H9 (cell line): Measurements from ENCODE around the gene ENTREP3. TPM values are rescaled to one million over a fixed set of nuclear protein-coding genes. Genes with fewer than 3 reads are reported as not detected.

Source experiments
- DNase-seq: peaks from one replicate; pipeline ENCODE4 v3.0.0-alpha.2; 2017
- H2AFZ ChIP-seq: one replicate; pipeline ENCODE4 v1.6.1; 2013; ENCODE audit warnings: mild to moderate bottlenecking, low read length, control low read depth, moderate library complexity
- H2AK5ac ChIP-seq: 2 replicates; pipeline ENCODE4 v1.6.1; 2013; ENCODE audit warnings: low read length, control low read depth, mixed read lengths; ENCODE audit not compliant: insufficient read length
- H2BK120ac ChIP-seq: one replicate; pipeline ENCODE4 v1.6.1; 2013; ENCODE audit warnings: low read depth, mild to moderate bottlenecking, low read length, control low read depth, inconsistent platforms; ENCODE audit not compliant: poor library complexity, severe bottlenecking
- H2BK12ac ChIP-seq: 2 replicates; pipeline ENCODE4 v1.6.1; 2013; ENCODE audit warnings: low read length, control low read depth, mixed read lengths, low read depth; ENCODE audit not compliant: insufficient read length
- H2BK15ac ChIP-seq: 2 replicates; pipeline ENCODE4 v1.6.1; 2013; ENCODE audit warnings: low read depth, low read length, control low read depth
- H2BK20ac ChIP-seq: one replicate; pipeline ENCODE4 v1.6.1; 2013; ENCODE audit warnings: low read depth, mild to moderate bottlenecking, low read length, control low read depth, inconsistent platforms; ENCODE audit not compliant: poor library complexity, severe bottlenecking
- H2BK5ac ChIP-seq: 2 replicates; pipeline ENCODE4 v1.6.1; 2013; ENCODE audit warnings: low read length, control low read depth, mixed read lengths; ENCODE audit not compliant: insufficient read length
- H3K14ac ChIP-seq: 2 replicates; pipeline ENCODE4 v1.6.1; 2013; ENCODE audit warnings: low read length, control low read depth; ENCODE audit not compliant: insufficient read depth
- H3K18ac ChIP-seq: 2 replicates; pipeline ENCODE4 v1.6.1; 2013; ENCODE audit warnings: low read depth, mild to moderate bottlenecking, mixed read lengths, low read length, control low read depth; ENCODE audit not compliant: insufficient read length
- H3K23ac ChIP-seq: 2 replicates; pipeline ENCODE4 v1.6.1; 2013; ENCODE audit warnings: low read length, control low read depth, mixed read lengths, low read depth; ENCODE audit not compliant: insufficient read length
- H3K23me2 ChIP-seq: 2 replicates; pipeline ENCODE4 v1.6.1; 2013; ENCODE audit warnings: low read depth, mild to moderate bottlenecking, mixed read lengths, low read length, control low read depth; ENCODE audit not compliant: insufficient read length, poor library complexity, severe bottlenecking
- H3K27ac ChIP-seq: 2 replicates; pipeline ENCODE4 v1.5.1; 2013; ENCODE audit warnings: low read length, control low read depth, mixed read lengths, low read depth; ENCODE audit not compliant: insufficient read length
- H3K27me3 ChIP-seq: 2 replicates; pipeline ENCODE4 v1.6.1; 2013; ENCODE audit warnings: low read length, control low read depth, inconsistent platforms; ENCODE audit not compliant: insufficient read depth
- H3K4ac ChIP-seq: 2 replicates; pipeline ENCODE4 v1.6.1; 2013; ENCODE audit warnings: low read depth, mild to moderate bottlenecking, control low read depth, inconsistent platforms, low read length, moderate library complexity
- H3K4me1 ChIP-seq: 2 replicates; pipeline ENCODE4 v1.6.1; 2013; ENCODE audit warnings: low read length, control low read depth, inconsistent platforms; ENCODE audit not compliant: insufficient read depth
- H3K4me2 ChIP-seq: 2 replicates; pipeline ENCODE4 v1.6.1; 2013; ENCODE audit warnings: low read length, control low read depth, mixed read lengths; ENCODE audit not compliant: insufficient read length, insufficient read depth
- H3K56ac ChIP-seq: 2 replicates; pipeline ENCODE4 v1.6.1; 2013; ENCODE audit warnings: low read depth, mild to moderate bottlenecking, mixed read lengths, low read length, control low read depth; ENCODE audit not compliant: insufficient read length
- H3K79me1 ChIP-seq: 2 replicates; pipeline ENCODE4 v1.6.1; 2013; ENCODE audit warnings: low read depth, mild to moderate bottlenecking, moderate library complexity, low read length, control low read depth, inconsistent platforms; ENCODE audit not compliant: insufficient read depth, poor library complexity, severe bottlenecking
- H3K79me2 ChIP-seq: 2 replicates; pipeline ENCODE4 v1.6.1; 2013; ENCODE audit warnings: low read length, control low read depth, inconsistent platforms; ENCODE audit not compliant: insufficient read depth
- H3K9ac ChIP-seq: 2 replicates; pipeline ENCODE4 v1.6.1; 2013; ENCODE audit warnings: low read length, control low read depth, mixed read lengths; ENCODE audit not compliant: insufficient read length; ENCODE audit errors: extremely low read depth
- H3K9me3 ChIP-seq: one replicate; pipeline ENCODE4 v1.6.1; 2013; ENCODE audit warnings: low read depth, low read length, inconsistent platforms; ENCODE audit not compliant: control insufficient read depth
- H3T11ph ChIP-seq: one replicate; pipeline ENCODE4 v1.6.1; 2013; ENCODE audit warnings: mild to moderate bottlenecking, low read length, control low read depth, inconsistent platforms
- H4K20me1 ChIP-seq: one replicate; pipeline ENCODE4 v1.6.1; 2013; ENCODE audit not compliant: control insufficient read depth, insufficient read length, insufficient read depth
- H4K5ac ChIP-seq: 2 replicates; pipeline ENCODE4 v1.6.1; 2013; ENCODE audit warnings: low read depth, mild to moderate bottlenecking, mixed read lengths, low read length, control low read depth; ENCODE audit not compliant: insufficient read length
- H4K8ac ChIP-seq: replicated peaks from 2 replicates; pipeline ENCODE4 v1.6.1; 2013; ENCODE audit warnings: low read length, control low read depth, mixed read lengths, low read depth; ENCODE audit not compliant: insufficient read length
- H4K91ac ChIP-seq: 2 replicates; pipeline ENCODE4 v1.6.1; 2013; ENCODE audit warnings: low read depth, mild to moderate bottlenecking, moderate library complexity, mixed read lengths, low read length, control low read depth; ENCODE audit not compliant: insufficient read length
- H3K27ac Mint-ChIP-seq, 3 experiments: 2 replicates in 2 of 3; 3 replicates in 1 of 3; pipeline ENCODE4 v1.8.0; 2020 to 2021; ENCODE audit warnings: mixed read lengths in 3 of 3, mild to moderate bottlenecking in 1 of 3, moderate library complexity in 1 of 3
- H3K27me3 Mint-ChIP-seq: 2 replicates; pipeline ENCODE4 v1.8.0; 2021; ENCODE audit warnings: low read depth, mild to moderate bottlenecking, moderate library complexity, mixed read lengths
- H3K36me3 Mint-ChIP-seq, 3 experiments: 2 replicates in 2 of 3; 3 replicates in 1 of 3; pipeline ENCODE4 v1.8.0; 2020 to 2021; ENCODE audit warnings: low read depth in 3 of 3, mixed read lengths in 3 of 3; ENCODE audit not compliant: insufficient read depth in 1 of 3
- H3K4me1 Mint-ChIP-seq, 2 experiments: 2 replicates each; pipeline ENCODE4 v1.8.0; 2020; ENCODE audit warnings: mixed read lengths in 2 of 2
- H3K4me3 Mint-ChIP-seq, 2 experiments: 2 replicates in 1 of 2; 3 replicates in 1 of 2; pipeline ENCODE4 v1.8.0; 2020 to 2021; ENCODE audit warnings: mild to moderate bottlenecking in 2 of 2, mixed read lengths in 2 of 2, moderate library complexity in 1 of 2
- H3K9me3 Mint-ChIP-seq, 2 experiments: 2 replicates in 1 of 2; 3 replicates in 1 of 2; pipeline ENCODE4 v1.8.0; 2020; ENCODE audit warnings: mild to moderate bottlenecking in 2 of 2, mixed read lengths in 2 of 2, moderate library complexity in 1 of 2
- WGBS: extraction: QIAGEN DNeasy Blood & Tissue Kit; methylation state at CpG from one replicate; pipeline ENCODE4 v1.1.7; 2013; ENCODE audit warnings: missing lambda C conversion rate, low lambda C conversion rate, mixed read lengths; ENCODE audit not compliant: insufficient read length; ENCODE audit errors: extremely low coverage; 5-methylcytosine and 5-hydroxymethylcytosine counted together
- total RNA-seq: library from RNA; stranded (reverse); gene quantifications from 2 replicates; pipeline ENCODE4 v1.2.1, GENCODE V29; 2021
- TF ChIP-seq, protein P1 (sequence below): fragments of 200-600 bp; sonication (generic); conservative IDR thresholded peaks from 3 replicates; pipeline ENCODE4 v1.8.0; 2021; ENCODE audit warnings: antibody characterized with exemption, mild to moderate bottlenecking

The ENTREP3 gene
- total RNA-seq, 1 experiment from 2014 or later = 41.0 TPM

GRCh38 chr1:155251566-155251965 lies 3.7 kb downstream of the ENTREP3 start:
- WGBS = no CpG with 5 or more reads among the region's 7 CpGs
- H3K9ac ChIP-seq = no peak overlapping the region
- no peak overlapping the region for H3K4ac ChIP-seq
- no peak overlapping the region for H3K4me2 ChIP-seq
- no peak overlapping the region for H2BK20ac ChIP-seq
- Mint-ChIP-seq H3K4me1 (peaks cover 27 to 29% of the 10 kb centered on the region in 2 experiments), H3K4me3 (no peak overlapping the region), H3K27me3 (peaks cover 11% of the 10 kb centered on the region), H3K27ac (no peak overlapping the region; a peak in 1 of 7 replicates), H3K9me3 (no peaks in the 10 kb centered on the region), H3K36me3 (peaks cover 8 to 26% (median 23%) of the 10 kb centered on the region in 3 experiments)
- no peak overlapping the region for H2BK120ac ChIP-seq
- H3K56ac ChIP-seq = no peak overlapping the region
- no peaks in the 10 kb centered on the region for H3K9me3 ChIP-seq
- H4K91ac ChIP-seq = no peak overlapping the region
- no peak overlapping the region for H2AK5ac ChIP-seq
- H3K23ac ChIP-seq = no peak overlapping the region
- DNase-seq = no peak
- no peaks in the 10 kb centered on the region for H3K79me2 ChIP-seq
- H3K27ac ChIP-seq = no peak overlapping the region
- H2BK15ac ChIP-seq = no peak overlapping the region
- no peaks in the 10 kb centered on the region for H3K79me1 ChIP-seq
- H2BK5ac ChIP-seq = no peak overlapping the region
- TF ChIP-seq, protein P1, sequence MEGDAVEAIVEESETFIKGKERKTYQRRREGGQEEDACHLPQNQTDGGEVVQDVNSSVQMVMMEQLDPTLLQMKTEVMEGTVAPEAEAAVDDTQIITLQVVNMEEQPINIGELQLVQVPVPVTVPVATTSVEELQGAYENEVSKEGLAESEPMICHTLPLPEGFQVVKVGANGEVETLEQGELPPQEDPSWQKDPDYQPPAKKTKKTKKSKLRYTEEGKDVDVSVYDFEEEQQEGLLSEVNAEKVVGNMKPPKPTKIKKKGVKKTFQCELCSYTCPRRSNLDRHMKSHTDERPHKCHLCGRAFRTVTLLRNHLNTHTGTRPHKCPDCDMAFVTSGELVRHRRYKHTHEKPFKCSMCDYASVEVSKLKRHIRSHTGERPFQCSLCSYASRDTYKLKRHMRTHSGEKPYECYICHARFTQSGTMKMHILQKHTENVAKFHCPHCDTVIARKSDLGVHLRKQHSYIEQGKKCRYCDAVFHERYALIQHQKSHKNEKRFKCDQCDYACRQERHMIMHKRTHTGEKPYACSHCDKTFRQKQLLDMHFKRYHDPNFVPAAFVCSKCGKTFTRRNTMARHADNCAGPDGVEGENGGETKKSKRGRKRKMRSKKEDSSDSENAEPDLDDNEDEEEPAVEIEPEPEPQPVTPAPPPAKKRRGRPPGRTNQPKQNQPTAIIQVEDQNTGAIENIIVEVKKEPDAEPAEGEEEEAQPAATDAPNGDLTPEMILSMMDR = no peak
- H3K14ac ChIP-seq = no peak overlapping the region
- no peak overlapping the region for H2BK12ac ChIP-seq
- no peak overlapping the region for H2AFZ ChIP-seq
- peaks cover 14% of the 10 kb centered on the region for H3K23me2 ChIP-seq
- H4K20me1 ChIP-seq = no peaks in the 10 kb centered on the region
- H4K8ac ChIP-seq = no peak overlapping the region
- peaks cover 4% of the 10 kb centered on the region; the same call in 1 of the 2 replicates for H3K4me1 ChIP-seq
- no peak overlapping the region for H4K5ac ChIP-seq
- no peaks in the 10 kb centered on the region for H3K27me3 ChIP-seq
- H3T11ph ChIP-seq = no peak overlapping the region
- H3K18ac ChIP-seq = no peak overlapping the region
